Kidney (tissue), 22 donors: ENCODE measurements around the gene AASDHPPT. TPM values are rescaled to one million over a fixed set of nuclear protein-coding genes. Genes with fewer than 3 reads are reported as not detected.
A peak's percentile ranks its signal among the peaks of the same experiment; 100 is the strongest.

ENCODE experiments used
- DNase-seq, 5 donors: peaks; one replicate each; pipeline ENCODE4 v3.0.0-alpha.2; 2013 to 2020
- FAIRE-seq: peaks from 2 replicates; lab custom pipeline; 2012; peaks lifted over from hg19 to GRCh38; lab: Jason Lieb, UNC
- H3K27ac ChIP-seq, 2 donors: one replicate each; pipeline ENCODE4 v1.7.0; 2013; ENCODE audit warnings: low read depth in 2 of 2, low read length in 2 of 2, inconsistent platforms in 1 of 2
- H3K27me3 ChIP-seq: one replicate; pipeline ENCODE4 v1.7.1; 2013; ENCODE audit warnings: low read length, inconsistent platforms; ENCODE audit not compliant: control insufficient read depth, insufficient read depth
- H3K36me3 ChIP-seq, 3 donors: one replicate each; pipeline versions ENCODE4 v1.7.0 to v1.7.1; 2013; ENCODE audit warnings: low read length in 3 of 3, control low read depth in 1 of 3, inconsistent platforms in 1 of 3; ENCODE audit not compliant: insufficient read depth in 3 of 3, control insufficient read depth in 2 of 3
- H3K4me1 ChIP-seq, 3 donors: one replicate each; pipeline versions ENCODE4 v1.7.0 to v1.7.1; 2013; ENCODE audit warnings: low read length in 3 of 3, inconsistent platforms in 1 of 3, low read depth in 1 of 3; ENCODE audit not compliant: control insufficient read depth in 2 of 3, insufficient read depth in 2 of 3
- H3K4me3 ChIP-seq, 3 donors: one replicate each; pipeline versions ENCODE4 v1.7.0 to v1.8.1; 2013; ENCODE audit warnings: low read length in 3 of 3, control low read depth in 1 of 3, inconsistent platforms in 1 of 3
- H3K9ac ChIP-seq, 3 donors: one replicate each; pipeline versions ENCODE4 v1.7.0 to v1.7.1; 2013; ENCODE audit warnings: low read length in 3 of 3, control low read depth in 1 of 3, inconsistent platforms in 1 of 3
- H3K9me3 ChIP-seq, 3 donors: one replicate each; pipeline versions ENCODE4 v1.7.0 to v1.7.1; 2013; ENCODE audit warnings: low read length in 3 of 3, control low read depth in 1 of 3, inconsistent platforms in 1 of 3; ENCODE audit not compliant: control insufficient read depth in 2 of 3, insufficient read depth in 1 of 3
- intact Hi-C: fragments of 100-400 bp; cut with DNase I; formaldehyde crosslinking; loops from one replicate; pipeline ENCODE4 v1.11.1; 2022
- long read RNA-seq, 10 donors: library from polyadenylated mRNA in 1 of 10; unstranded in 1 of 10; transcript quantifications; one replicate each; pipeline ENCODE4 v2.0.0 and lab custom pipeline, GENCODE V29; 2021 to 2026
- polyA plus RNA-seq: library from polyadenylated mRNA; stranded (reverse); fragments of 350-450 nt; fragmentation: Illumina TruSeq; extraction: RNeasy Lipid Tissue Mini Kit (QIAGEN cat#74804); gene quantifications from one replicate; pipeline ENCODE4 v1.2.3, GENCODE V29; 2014; ENCODE audit warnings: low read depth, low replicate concordance; ENCODE audit not compliant: insufficient read depth
- total RNA-seq: library from RNA; stranded (reverse); fragmentation: NEBNext Ultra II Directional; extraction: Animal tissue kit (Norgen Biotek cat#: 25700); gene quantifications from one replicate; pipeline ENCODE4 v1.2.1, GENCODE V29; 2021
- TF ChIP-seq, protein P1 (sequence below): IDR thresholded peaks from 3 replicates; pipeline ENCODE4 v1.5.1; 2012; ENCODE audit warnings: mild to moderate bottlenecking, moderate library complexity, borderline replicate concordance; ENCODE audit not compliant: insufficient read depth; ENCODE audit errors: extremely low read depth
- donor health status: control.
- donor health status: control.
- donor health status: control.
- donor health status: control.
- donor health status: control.
- donor health status: DM: yes; HTN: yes; CAD: no.
- donor health status: Normal renal cell carcinoma (clear cell type).

Gene AASDHPPT, protein sequence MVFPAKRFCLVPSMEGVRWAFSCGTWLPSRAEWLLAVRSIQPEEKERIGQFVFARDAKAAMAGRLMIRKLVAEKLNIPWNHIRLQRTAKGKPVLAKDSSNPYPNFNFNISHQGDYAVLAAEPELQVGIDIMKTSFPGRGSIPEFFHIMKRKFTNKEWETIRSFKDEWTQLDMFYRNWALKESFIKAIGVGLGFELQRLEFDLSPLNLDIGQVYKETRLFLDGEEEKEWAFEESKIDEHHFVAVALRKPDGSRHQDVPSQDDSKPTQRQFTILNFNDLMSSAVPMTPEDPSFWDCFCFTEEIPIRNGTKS
- total RNA-seq (33.0 TPM), polyA plus RNA-seq (20.8 TPM)
- long read RNA-seq, donor 1, transcript AASDHPPT-201 (6 exons, 2,955 nt): major isoform, 33 of 67 reads
- long read RNA-seq, donor 1, partial matches to known transcripts: 33 of 67 reads
- long read RNA-seq, donor 1, other reads (novel, unspliced or antisense): 0 of 67 reads
- long read RNA-seq, donor 2, full-length matches to known transcripts: 39 of 39 reads
- long read RNA-seq, donor 2, partial matches to known transcripts: 0 of 39 reads
- long read RNA-seq, donor 2, other reads (novel, unspliced or antisense): 0 of 39 reads
- long read RNA-seq, donor 3, full-length matches to known transcripts: 44 of 44 reads
- long read RNA-seq, donor 3, partial matches to known transcripts: 0 of 44 reads
- long read RNA-seq, donor 3, other reads (novel, unspliced or antisense): 0 of 44 reads
- long read RNA-seq, donor 4, transcript AASDHPPT-201 (6 exons, 2,955 nt): major isoform, 52 of 52 reads
- long read RNA-seq, donor 4, partial matches to known transcripts: 0 of 52 reads
- long read RNA-seq, donor 4, other reads (novel, unspliced or antisense): 0 of 52 reads
- long read RNA-seq, donor 5, partial matches to known transcripts: 0 of 1 reads
- long read RNA-seq, donor 5, other reads (novel, unspliced or antisense): 0 of 1 reads
- long read RNA-seq, donor 6, transcript AASDHPPT-201 (6 exons, 2,955 nt): major isoform, 59 of 59 reads
- long read RNA-seq, donor 6, partial matches to known transcripts: 0 of 59 reads
- long read RNA-seq, donor 6, other reads (novel, unspliced or antisense): 0 of 59 reads
- long read RNA-seq, donor 7, transcript AASDHPPT-201 (6 exons, 2,955 nt): major isoform, 50 of 53 reads
- long read RNA-seq, donor 7, partial matches to known transcripts: 0 of 53 reads
- long read RNA-seq, donor 7, other reads (novel, unspliced or antisense): 2 of 53 reads
- long read RNA-seq, donor 8, transcript AASDHPPT-201 (6 exons, 2,955 nt): major isoform, 31 of 31 reads
- long read RNA-seq, donor 8, partial matches to known transcripts: 0 of 31 reads
- long read RNA-seq, donor 8, other reads (novel, unspliced or antisense): 0 of 31 reads
- long read RNA-seq, donor 9, transcript AASDHPPT-201 (6 exons, 2,955 nt): major isoform, 18 of 18 reads
- long read RNA-seq, donor 9, partial matches to known transcripts: 0 of 18 reads
- long read RNA-seq, donor 9, other reads (novel, unspliced or antisense): 0 of 18 reads
- long read RNA-seq, donor 10, transcript AASDHPPT-201 (6 exons, 2,955 nt): major isoform, 24 of 24 reads
- long read RNA-seq, donor 10, partial matches to known transcripts: 0 of 24 reads
- long read RNA-seq, donor 10, other reads (novel, unspliced or antisense): 0 of 24 reads

DNA sequence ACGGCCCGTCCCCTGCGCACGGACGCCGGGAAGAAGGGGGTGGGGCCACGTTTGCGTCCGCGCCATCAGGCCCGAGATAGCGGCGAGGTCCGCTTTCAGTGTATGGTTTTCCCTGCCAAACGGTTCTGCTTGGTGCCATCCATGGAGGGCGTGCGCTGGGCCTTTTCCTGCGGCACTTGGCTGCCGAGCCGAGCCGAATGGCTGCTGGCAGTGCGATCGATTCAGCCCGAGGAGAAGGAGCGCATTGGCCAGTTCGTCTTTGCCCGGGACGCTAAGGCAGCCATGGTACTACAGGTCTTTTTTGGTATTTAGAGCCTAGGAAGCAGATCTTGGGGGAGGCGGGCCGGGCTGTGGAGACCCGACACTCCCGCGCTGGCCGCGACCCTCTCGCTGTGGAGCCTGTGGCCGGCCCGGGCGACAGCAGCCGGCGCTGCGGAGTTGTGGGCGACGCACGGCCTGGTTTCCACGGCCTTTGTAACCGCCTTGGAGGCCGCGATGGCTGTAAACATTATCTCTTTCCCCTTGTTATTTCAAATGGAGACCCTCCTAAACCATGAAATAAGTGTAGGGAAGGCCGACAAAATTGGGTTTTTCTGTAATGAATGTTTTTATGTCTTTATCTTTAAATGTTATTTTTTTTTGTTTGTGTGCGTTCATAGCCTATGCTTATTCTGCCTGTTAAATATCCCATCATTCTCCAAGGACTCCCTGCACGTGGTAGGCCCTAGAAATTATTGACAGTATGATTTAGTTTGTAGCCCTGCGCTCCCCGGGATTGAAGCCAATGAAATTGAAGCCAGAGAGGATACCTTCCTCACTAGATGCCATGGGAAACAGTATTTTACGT is at the start of gene AASDHPPT:
TSS of gene AASDHPPT (plus strand) at position 54 of the 847 bp plus-strand sequence. CDS start at position 103, 49 bp downstream.
- Histone ChIP-seq H3K27ac (peak within 1 kb of the TSS; percentile 94 to 98), H3K27me3 (no peaks in the 10 kb centered on the region), H3K4me1 (peaks cover 0 to 11% (median 7%) of the 10 kb centered on the region in 3 donors), H3K36me3 (peaks cover 7 to 11% (median 8%) of the 10 kb centered on the region in 3 donors), H3K4me3 (peak within 1 kb of the TSS; percentile 90 to 98 (median 95)), H3K9ac (peak within 1 kb of the TSS; percentile 64 to 98 (median 93)), H3K9me3 (no peaks in the 10 kb centered on the region)
- TF ChIP-seq, protein P1, sequence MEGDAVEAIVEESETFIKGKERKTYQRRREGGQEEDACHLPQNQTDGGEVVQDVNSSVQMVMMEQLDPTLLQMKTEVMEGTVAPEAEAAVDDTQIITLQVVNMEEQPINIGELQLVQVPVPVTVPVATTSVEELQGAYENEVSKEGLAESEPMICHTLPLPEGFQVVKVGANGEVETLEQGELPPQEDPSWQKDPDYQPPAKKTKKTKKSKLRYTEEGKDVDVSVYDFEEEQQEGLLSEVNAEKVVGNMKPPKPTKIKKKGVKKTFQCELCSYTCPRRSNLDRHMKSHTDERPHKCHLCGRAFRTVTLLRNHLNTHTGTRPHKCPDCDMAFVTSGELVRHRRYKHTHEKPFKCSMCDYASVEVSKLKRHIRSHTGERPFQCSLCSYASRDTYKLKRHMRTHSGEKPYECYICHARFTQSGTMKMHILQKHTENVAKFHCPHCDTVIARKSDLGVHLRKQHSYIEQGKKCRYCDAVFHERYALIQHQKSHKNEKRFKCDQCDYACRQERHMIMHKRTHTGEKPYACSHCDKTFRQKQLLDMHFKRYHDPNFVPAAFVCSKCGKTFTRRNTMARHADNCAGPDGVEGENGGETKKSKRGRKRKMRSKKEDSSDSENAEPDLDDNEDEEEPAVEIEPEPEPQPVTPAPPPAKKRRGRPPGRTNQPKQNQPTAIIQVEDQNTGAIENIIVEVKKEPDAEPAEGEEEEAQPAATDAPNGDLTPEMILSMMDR: no peak
- FAIRE-seq: no peak
- DNase-seq: peak in 4 of 5 donors; percentile 24 to 85 (median 59)
- intact Hi-C loops: no loop called here

DNA sequence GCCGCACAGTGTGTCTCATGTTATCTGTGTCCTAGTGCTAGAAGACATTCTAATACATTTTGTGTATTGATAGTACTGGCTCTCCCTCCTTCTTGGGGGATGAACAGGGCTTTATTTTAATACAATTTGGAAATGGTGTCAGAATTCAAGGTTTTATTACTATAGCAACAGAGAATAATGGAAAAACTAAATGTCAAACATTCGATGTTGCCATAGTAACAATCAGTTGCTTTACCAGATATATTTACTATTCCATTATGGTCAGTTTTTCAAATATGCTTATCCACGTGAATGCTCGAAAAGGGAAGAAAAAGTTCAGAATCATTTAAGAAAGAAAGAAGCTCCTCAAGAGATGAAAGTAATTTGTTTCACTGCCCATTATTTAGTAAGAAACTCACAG is 46.9 kb upstream of the AASDHPPT start:
- Histone ChIP-seq H3K4me1 (no peaks in the 10 kb centered on the region), H3K9ac (no peak overlapping the region), H3K36me3 (no peaks in the 10 kb centered on the region), H3K27ac (no peak overlapping the region), H3K4me3 (no peak overlapping the region), H3K27me3 (no peaks in the 10 kb centered on the region), H3K9me3 (no peaks in the 10 kb centered on the region)
- intact Hi-C loops: no loop called here
- DNase-seq: no peak
- TF ChIP-seq, protein P1: no peak
- FAIRE-seq: no peak
